Measurements from ENCODE around the gene RAB8B.

GRCh38 chr15:63226155-63226883 is 36.9 kb downstream of the RAB8B start:
- TF ChIP-seq CTCF (IDR thresholded peaks at IDR 0.05) (no peak), POLR2A (IDR thresholded peaks at IDR 0.05) (no peak)

Data from lower leg skin (tissue), 3 donors.